GM21390 (cell line): ENCODE data around the gene NFKB1.
"Not testable (repeated sequence)": the region's sequence is repeated elsewhere in the genome, so short reads cannot be mapped to it uniquely, and the experiment has no call there.

ENCODE experiments used
- ATAC-seq: cut with Tn5 transposase; IDR thresholded peaks from one replicate; pipeline ENCODE4 v1.9.1; 2021; ENCODE audit not compliant: unreplicated experiment

Gene NFKB1, protein sequence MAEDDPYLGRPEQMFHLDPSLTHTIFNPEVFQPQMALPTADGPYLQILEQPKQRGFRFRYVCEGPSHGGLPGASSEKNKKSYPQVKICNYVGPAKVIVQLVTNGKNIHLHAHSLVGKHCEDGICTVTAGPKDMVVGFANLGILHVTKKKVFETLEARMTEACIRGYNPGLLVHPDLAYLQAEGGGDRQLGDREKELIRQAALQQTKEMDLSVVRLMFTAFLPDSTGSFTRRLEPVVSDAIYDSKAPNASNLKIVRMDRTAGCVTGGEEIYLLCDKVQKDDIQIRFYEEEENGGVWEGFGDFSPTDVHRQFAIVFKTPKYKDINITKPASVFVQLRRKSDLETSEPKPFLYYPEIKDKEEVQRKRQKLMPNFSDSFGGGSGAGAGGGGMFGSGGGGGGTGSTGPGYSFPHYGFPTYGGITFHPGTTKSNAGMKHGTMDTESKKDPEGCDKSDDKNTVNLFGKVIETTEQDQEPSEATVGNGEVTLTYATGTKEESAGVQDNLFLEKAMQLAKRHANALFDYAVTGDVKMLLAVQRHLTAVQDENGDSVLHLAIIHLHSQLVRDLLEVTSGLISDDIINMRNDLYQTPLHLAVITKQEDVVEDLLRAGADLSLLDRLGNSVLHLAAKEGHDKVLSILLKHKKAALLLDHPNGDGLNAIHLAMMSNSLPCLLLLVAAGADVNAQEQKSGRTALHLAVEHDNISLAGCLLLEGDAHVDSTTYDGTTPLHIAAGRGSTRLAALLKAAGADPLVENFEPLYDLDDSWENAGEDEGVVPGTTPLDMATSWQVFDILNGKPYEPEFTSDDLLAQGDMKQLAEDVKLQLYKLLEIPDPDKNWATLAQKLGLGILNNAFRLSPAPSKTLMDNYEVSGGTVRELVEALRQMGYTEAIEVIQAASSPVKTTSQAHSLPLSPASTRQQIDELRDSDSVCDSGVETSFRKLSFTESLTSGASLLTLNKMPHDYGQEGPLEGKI

DNA sequence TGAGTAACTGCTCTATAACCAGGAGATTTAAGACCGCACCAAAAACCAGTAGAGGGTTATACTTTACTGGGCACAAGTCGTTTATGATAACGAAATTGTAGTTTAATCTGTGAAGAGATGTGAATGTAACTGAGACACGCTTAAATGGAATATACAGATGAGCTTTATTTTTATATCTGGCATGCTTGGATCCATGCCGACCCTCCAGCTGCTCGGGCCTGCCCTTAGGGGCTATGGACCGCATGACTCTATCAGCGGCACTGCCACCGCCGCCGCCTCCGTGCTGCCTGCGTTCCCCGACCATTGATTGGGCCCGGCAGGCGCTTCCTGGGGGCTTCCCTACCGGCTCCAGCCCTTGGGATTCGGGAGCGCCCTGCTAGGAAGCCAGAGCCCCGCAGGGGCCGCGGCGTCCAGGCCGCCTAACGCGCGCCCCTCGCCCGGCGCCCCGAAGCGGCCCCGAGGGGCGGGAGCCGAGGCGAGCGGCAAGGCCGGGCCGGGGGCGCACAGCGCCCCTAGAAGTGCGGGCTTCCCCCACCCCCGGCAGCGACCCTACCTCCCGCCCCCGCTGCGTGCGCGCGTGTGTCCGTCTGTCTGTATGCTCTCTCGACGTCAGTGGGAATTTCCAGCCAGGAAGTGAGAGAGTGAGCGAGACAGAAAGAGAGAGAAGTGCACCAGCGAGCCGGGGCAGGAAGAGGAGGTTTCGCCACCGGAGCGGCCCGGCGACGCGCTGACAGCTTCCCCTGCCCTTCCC, at the start of gene NFKB1:
Gene NFKB1 (plus strand): TSS at position 664 of the 751 bp plus-strand sequence. CDS start 24,160 bp downstream, outside the sequence.
- ATAC-seq = peak; percentile 62

DNA sequence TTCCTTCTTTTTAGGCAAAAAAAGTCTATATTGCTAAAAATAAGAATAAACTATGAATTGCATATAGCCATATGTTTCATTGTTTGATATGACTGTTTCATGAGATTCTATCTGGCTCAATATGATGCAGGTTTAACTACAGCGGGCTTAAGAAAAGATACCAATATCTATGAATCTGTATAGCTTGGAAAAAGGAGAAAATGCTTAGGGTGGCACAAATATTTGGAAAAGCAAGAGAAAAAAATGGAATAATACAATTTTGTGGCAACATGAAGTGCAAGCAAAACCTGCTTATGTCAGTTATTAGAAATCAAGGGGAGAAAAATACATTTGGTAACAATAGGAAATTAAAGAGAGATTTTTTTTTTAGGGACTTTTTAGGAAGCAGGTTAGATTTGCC, 48.3 kb upstream of the NFKB1 start:
- no peak for ATAC-seq

DNA sequence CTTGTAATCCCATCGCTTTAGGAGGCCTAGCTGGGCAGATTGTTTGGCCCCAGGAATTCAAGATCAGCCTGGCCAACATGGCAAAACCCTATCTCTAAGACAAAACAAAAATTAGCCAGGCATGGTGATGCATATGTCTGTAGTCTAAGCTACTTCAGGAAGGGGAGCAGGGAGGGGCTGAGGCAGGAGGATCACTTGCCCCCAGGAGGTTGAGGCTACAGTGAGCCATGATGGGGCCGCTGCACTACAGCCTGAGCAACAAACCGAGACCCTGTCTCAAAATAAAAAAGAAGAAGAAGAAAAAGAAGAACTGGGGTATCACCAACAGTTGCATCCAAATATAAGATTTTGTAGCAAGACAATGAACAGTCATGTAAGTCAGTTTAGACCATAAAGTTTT, 47.3 kb upstream of the NFKB1 start:
- no peak for ATAC-seq

DNA sequence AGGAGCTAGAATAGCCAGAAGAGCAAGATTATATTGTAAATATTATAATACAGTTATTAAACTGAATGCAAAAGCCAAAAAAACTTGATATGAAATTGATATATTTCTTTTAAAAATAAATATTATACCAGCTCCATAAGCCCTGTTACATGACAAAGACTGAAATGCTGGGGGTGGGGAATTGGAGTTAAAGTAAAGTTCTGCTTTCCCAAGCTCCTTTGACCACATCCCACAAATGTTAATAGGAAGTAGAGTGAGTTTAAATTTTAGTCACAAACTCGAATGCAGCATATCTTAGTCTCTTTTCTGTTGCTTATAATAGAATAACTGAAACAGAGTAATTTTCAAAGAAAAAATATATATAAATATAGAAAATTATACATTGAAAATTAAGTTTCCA, 46.9 kb upstream of the NFKB1 start:
- no peak for ATAC-seq

DNA sequence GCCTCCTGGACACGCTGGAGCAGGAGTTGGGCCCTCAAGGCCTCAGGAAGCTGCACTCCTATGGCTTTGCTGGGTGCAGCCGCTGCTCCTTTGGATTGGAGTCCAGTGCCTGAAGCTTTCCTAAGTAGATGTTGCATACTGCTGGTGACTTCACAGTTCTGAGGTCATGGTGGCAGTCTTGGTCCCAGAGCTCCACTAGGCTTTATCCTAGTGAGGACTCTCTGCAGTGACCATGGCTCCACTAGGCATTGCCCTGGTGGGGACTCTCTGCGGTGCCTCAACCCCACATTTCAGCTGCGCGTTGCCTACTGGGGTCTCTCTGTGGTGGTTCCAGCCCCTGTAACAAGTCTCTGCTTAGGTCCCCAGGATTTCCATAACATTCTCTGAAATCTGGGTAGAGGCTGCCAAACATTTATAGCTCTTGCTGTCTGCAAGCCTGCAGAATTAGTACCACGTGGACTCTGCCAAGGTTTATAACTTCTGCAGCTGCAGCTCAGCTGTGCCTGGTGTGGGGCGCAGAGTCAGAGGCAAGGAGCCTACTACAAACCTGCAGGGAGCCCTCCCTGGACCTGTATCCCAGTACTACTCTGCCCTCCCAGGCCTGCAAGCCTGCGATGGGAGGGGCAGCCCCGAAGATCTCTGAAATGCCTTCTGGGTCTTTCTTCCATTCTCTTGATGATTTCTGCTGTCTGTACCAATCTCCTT, 46.0 kb upstream of the NFKB1 start:
- no peak for ATAC-seq

DNA sequence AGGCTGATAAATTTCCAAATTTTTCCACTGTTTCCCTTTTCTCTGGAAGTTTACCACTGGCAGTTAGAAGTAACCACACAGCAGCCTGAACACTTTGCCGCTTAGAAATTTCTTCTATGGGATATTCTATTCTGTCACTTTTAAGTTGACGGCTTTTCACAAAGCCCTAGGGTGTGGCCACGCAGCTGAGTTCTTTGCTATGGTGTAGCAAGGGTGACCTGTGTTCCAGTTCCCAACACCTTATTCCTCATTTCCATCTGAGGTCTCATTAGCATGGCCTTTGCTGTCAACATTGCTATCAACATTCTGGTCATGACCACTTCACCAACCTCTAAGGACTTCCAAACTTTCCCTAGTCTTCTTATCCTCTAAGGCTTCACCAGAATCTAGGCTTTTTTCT, 45.4 kb upstream of the NFKB1 start:
- no peak for ATAC-seq

DNA sequence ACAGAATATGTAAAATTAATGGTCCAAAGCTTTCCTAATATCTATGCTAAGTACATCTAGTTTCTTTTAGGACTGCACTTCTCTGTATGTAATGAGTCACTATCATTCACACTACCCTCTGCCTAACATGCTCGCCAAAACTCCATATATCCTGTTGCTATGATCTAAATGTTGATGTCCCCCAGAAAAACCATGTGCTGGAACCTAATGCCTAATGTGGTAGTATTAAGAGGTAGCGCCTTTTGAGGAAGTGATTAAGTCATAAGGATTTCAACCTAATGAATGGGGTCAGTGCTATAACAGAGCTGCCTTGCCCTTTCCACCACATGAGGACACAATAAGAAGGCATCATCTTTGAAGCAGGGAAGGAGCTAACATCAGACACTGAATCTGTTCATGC, 34.9 kb upstream of the NFKB1 start:
- no peak for ATAC-seq

DNA sequence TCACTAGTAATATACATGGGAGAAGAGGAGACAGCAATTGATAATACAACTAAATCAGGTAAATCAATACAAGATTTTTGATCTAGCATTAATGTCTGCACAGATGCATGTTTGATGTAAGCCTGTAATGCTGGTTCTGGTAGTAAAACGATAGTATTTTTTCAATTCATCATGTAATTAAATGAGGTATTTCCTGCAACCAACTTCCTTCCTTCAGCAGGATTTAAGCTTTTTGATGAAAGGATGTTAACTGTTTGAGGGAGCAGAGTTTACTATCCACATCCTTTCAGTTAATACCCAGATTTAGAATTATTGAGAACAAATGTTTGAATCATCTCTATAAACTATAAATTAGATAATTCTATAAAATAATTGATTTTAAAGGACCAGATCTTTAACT, 31.4 kb upstream of the NFKB1 start:
- no peak for ATAC-seq

DNA sequence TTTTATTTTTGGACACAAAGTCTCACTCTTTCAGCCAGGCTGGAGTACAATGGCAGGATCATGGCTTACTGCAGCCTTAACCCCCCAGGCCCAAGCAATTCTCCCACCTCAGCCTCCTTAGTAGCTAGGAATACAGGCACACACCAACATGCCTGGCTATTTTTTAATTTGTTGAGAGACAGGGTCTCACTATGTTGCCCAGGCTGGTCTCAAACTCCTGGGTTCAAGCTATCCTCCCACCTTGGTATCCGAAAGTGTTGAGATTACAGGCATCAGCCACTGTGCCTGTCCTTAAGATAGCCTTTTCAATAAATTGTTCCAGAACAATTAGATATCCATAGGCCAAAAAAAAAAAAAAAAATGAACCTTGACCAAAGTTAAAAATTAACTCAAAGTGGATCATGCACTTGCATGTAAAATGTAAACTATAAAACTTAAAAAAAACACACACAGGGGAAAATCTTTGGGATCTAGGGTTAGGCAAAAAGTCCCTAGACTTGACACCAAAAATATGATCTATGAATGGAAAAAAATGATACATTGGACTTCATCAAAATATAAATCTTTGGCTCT, 28.6 kb upstream of the NFKB1 start:
- no peak for ATAC-seq

DNA sequence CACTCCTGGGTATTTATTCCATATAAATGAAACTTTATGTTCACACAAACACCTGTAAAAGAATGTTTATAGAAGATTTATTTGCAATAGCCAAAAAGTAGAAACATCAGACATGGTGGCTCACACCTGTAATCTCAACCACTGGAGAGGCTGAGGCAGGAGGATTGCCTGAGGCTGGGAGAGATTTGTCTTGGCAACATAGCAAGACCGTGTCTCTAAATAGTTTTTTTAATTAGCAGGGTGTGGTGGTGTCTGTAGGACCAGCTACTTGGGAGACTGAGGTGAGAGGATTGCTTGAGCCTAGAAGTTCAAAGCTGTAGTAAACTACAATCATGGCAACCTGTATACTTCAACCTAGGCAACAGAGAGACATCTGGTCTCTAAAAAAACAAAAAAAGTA, 27.7 kb upstream of the NFKB1 start:
- ATAC-seq = no peak

DNA sequence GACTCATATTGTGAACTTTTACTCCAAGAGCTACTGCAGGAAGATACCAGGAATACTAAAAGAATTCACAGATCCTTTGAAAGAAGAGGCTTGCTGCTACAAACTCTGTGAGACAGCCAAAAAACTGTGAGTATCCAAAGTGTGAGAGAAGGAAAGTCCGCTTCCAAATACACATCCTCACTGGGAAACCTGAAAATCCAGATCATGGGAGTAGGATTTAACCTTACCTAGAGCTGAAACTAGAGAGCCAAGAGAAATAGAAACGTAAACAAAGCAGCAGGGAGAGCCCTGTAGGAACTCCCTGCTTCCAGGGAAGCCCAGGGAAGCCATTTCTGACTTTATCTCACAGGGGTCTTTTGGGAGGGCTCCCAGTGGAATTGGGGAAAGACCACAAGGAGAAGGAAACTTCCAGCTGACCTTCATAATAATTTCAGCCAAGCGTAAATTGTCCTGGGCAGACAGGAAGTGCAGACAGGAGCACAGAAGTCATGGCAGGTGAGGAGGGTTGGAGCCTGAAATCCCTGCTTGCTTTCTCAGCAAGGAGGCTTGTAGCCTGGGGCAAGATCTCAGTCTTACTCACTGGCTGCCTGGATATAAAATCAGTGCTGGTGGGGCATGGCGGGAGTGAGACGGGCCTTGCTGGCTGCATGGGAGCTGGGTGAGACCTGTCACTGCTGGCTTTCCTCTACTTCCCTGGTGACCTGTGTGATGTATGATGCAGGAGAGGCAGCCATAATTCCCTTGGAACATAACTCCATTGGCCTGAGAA, 26.2 kb upstream of the NFKB1 start:
- ATAC-seq = no peak

DNA sequence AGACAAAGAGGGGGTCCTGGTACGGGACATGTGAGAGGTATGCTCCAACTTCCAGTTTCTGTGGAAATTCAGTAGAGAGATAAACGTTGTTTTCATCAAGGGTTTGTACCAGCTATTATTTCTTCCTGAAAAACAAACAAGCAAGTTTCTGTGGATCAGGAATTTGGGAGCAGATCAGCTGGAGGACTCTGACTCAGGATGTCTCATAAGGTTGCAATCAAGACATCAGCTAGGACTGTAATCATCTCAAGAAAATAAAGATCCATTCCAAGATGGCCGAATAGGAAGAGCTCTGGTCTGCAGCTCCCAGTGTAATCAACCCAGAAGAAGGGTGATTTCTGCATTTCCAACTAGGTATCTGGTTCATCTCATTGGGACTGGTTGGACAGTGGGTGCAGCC, 23.5 kb upstream of the NFKB1 start:
- ATAC-seq = no peak

DNA sequence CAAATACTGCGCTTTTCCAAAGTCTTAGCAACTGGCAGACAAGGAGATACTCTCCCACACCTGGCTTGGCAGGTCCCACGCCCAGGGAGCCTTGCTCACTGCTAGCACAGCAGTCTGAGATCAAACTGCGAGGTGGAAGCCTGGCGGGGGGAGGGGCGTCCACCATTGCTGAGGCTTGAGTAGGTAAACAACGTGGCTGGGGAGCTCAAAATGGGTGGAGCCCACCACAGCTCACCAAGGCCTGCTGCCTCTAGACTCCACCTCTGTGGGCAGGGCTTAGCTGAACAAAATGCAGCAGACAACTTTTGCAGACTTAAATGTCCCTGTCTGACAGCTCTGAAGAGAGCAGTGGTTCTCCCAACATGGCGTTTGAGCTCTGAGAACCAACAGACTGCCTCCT, 23.0 kb upstream of the NFKB1 start:
- no peak for ATAC-seq

DNA sequence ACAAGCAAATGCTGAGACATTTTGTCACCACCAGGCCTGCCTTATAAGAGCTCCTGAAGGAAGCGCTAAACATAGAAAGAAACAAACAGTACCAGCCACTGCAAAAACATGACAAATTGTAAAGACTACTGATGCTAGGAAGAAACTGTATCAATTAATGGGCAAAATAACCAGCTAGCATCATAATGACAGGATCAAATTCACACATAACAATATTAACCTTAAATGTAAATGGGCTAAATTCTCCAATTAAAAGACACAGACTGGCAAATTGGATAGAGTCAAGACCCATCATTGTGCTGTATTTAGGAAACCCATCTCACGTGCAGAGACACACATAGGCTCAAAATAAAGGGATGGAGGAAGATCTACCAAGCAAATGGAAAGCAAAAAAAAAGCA, 21.3 kb upstream of the NFKB1 start:
- ATAC-seq = not testable (repeated sequence)

DNA sequence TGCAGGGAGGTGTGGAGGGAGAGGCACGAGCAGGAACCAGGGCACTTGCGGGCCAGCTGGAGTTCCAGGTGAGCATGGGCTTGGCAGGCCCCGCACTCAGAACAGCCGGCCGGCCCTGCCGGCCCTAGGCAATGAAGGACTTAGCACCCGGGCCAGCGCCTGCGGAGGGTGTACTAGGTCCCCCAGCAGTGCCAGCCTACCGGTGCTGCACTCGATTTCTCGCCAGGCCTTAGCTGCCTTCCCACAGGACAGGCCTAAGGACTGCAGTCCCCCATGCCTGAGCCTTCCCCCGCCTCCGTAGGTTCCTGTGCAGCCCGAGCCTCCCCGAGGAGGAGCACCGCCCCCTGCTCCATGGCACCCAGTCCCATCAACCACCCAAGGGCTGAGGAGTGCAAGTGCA, 18.0 kb upstream of the NFKB1 start:
- no peak for ATAC-seq

DNA sequence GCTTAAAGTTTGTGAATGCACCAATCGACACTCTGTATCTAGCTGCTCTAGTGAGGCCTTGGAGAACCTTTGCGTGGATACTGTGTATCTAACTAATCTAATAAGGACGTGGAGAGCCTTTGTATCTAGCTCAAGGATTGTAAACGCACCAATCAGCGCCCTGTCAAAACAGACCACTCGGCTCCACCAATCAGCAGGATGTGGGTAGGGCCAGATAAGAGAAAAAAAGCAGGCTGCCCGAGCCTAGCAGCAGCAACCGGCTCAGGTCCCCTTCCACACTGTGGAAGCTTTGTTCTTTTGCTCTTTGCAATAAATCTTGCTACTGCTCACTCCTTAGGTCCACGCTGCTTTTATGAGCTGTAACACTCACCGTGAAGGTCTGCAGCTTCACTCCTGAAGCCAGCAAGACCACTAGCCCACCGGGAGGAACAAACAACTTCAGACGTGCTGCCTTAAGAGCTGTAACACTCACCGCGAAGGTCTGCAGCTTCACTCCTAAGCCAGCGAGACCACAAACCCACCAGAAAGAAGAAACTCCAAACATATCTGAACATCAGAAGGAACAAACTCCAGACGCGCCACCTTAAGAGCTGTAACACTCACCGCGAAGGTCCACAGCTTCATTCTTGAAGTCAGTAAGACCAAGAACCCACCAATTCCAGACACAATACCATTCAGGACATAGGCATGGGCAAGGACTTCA, 17.0 kb upstream of the NFKB1 start:
- not testable (repeated sequence) for ATAC-seq

DNA sequence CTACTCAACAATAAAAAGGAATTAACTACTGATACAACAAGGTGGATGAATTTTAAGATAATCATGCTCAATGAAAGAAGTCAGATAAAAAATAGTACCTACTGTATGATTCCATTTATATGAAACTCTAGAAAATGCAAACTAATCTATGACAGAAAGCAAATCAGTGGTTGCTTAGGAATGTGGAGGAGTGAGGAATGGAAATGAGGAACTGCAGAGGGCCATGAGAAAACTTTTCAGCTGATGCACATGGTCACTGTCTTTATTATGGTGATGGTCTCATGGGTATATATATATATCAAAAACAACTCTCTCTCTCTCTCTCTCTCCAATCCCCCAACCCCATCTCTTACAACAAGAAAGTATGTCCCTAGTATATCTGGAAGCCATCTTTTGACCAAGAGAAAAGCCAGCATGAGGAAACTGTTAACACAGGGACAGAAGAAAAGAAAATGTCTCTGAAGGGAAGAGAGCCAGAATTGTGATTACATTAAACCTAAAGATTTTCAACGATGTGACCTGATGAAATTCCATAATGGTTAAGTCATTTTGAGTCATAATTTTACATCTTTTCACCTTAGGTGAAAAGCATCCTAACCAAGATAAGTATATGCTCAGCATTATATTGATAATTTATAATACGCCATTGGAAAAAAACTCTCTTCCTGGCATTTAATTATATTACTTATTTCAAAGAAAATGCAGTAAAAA, 8.5 kb upstream of the NFKB1 start:
- ATAC-seq = no peak

DNA sequence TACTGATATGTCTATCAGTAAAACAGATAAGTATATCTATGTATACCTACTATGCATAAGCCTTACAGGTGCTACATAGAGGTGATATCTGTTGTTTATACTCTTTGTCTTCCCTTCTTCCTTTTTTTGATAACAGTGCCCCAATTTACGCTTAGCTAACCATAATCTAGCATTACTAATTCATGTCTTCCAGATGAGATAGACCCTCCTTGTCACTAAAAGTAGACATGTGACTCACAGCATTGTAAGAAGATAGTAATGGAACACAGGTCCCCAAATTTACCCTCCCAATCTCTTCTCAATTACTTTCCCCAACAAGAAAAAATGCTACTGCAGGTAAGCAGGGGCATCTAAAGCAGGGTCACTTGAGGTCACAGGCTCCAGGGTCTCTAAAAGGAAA, 7.9 kb upstream of the NFKB1 start:
- ATAC-seq = no peak
